Thyroid gland (tissue), 4 donors: ENCODE measurements around the gene SPNS2. TPM values are rescaled to one million over a fixed set of nuclear protein-coding genes. Genes with fewer than 3 reads are reported as not detected.

Source experiments
- DNase-seq, 2 donors: peaks; one replicate each; pipeline ENCODE4 v3.0.0-alpha.2; 2019
- H3K27ac ChIP-seq, 3 donors: fragments of 200-600 bp; sonication (generic); 1 replicate in 2 of 3; 2 replicates in 1 of 3; pipeline ENCODE4 v1.5.1; 2016 to 2019; ENCODE audit warnings: mild to moderate bottlenecking in 1 of 3, moderate library complexity in 1 of 3
- H3K27me3 ChIP-seq: fragments of 200-600 bp; sonication (generic); one replicate; pipeline ENCODE4 v1.5.1; 2019
- H3K36me3 ChIP-seq, 2 donors: fragments of 200-600 bp; sonication (generic); one replicate each; pipeline ENCODE4 v1.5.1; 2016 to 2019
- H3K4me1 ChIP-seq, 2 donors: fragments of 200-600 bp; sonication (generic); one replicate each; pipeline ENCODE4 v1.5.1; 2017 to 2019
- H3K4me3 ChIP-seq, 3 donors: fragments of 200-600 bp; sonication (generic); replicated peaks in 1 of 3; 1 replicate in 2 of 3; 2 replicates in 1 of 3; pipeline ENCODE4 v1.5.1; 2016; ENCODE audit warnings: mild to moderate bottlenecking in 1 of 3
- H3K9me3 ChIP-seq: fragments of 200-600 bp; sonication (generic); one replicate; pipeline ENCODE4 v1.5.1; 2017
- POLR2A ChIP-seq, 2 donors: fragments of 450-650 bp; IDR thresholded peaks; one replicate each; pipeline ENCODE4 v1.6.1; 2017; ENCODE audit warnings: antibody characterized with exemption in 2 of 2, mild to moderate bottlenecking in 2 of 2, moderate library complexity in 1 of 2
- WGBS, 2 donors: methylation state at CpG; one replicate each; pipeline ENCODE4 v1.1.5; 2017; 5-methylcytosine and 5-hydroxymethylcytosine counted together
- intact Hi-C: fragments of 100-400 bp; cut with DNase I; formaldehyde crosslinking; loops from one replicate; pipeline ENCODE4 v1.15.1; 2023
- total RNA-seq, 4 donors: library from RNA; depleted of rRNA; stranded (reverse); fragments of >200 nt; gene quantifications; one replicate each; pipeline ENCODE4 v1.2.3, GENCODE V29; 2016
- TF ChIP-seq, protein P1 (sequence below), 6 experiments: fragments of 200-600 bp in 3 of 6; fragments of 450-650 bp in 3 of 6; sonication (generic) in 3 of 6; IDR thresholded peaks; one replicate each; pipeline ENCODE4 v1.5.1; 2016 to 2019; ENCODE audit warnings: antibody characterized with exemption in 6 of 6, mild to moderate bottlenecking in 2 of 6, inconsistent platforms in 1 of 6, moderate library complexity in 1 of 6

The SPNS2 gene
- total RNA-seq, 4 donors from 2014 or later = 5.6 to 16.3 (median 8.1) TPM

DNA sequence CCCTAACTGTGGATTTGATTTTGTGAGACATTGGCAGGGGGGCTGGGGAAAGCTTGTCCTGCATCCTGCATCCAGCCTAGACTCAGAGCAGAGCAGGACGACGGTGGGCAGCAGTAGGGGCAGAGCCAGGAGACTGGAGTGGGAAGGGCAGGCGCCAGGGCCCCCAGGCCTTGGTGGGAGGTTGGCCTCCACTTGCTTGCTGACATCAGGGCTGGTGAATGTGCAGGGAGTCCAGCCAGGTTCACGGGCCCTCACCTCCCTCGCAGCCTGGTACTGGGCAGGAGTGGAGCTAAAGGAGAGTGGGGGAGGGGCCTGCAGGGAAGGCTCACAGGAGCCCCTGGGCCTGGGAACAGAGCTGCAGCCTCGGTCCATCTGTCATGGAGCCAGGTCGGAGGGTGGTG lies 83.4 kb downstream of the SPNS2 start:
- intact Hi-C loops = no loop called here
- no peaks in the 10 kb centered on the region for H3K9me3 ChIP-seq
- peaks cover 11% of the 10 kb centered on the region for H3K27me3 ChIP-seq
- H3K4me1 ChIP-seq = peaks cover 7 to 13% of the 10 kb centered on the region in 2 donors
- no peaks in the 10 kb centered on the region for H3K36me3 ChIP-seq
- no peak overlapping the region for H3K27ac ChIP-seq
- TF ChIP-seq, protein P1, sequence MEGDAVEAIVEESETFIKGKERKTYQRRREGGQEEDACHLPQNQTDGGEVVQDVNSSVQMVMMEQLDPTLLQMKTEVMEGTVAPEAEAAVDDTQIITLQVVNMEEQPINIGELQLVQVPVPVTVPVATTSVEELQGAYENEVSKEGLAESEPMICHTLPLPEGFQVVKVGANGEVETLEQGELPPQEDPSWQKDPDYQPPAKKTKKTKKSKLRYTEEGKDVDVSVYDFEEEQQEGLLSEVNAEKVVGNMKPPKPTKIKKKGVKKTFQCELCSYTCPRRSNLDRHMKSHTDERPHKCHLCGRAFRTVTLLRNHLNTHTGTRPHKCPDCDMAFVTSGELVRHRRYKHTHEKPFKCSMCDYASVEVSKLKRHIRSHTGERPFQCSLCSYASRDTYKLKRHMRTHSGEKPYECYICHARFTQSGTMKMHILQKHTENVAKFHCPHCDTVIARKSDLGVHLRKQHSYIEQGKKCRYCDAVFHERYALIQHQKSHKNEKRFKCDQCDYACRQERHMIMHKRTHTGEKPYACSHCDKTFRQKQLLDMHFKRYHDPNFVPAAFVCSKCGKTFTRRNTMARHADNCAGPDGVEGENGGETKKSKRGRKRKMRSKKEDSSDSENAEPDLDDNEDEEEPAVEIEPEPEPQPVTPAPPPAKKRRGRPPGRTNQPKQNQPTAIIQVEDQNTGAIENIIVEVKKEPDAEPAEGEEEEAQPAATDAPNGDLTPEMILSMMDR (IDR thresholded peaks at IDR 0.05) = no peak
- TF ChIP-seq POLR2A (IDR thresholded peaks at IDR 0.05) = no peak
- WGBS, 2 donors = 49 to 69% methylated on average over 7 of the region's 7 CpGs
- H3K4me3 ChIP-seq = no peak overlapping the region
- DNase-seq = no peak

DNA sequence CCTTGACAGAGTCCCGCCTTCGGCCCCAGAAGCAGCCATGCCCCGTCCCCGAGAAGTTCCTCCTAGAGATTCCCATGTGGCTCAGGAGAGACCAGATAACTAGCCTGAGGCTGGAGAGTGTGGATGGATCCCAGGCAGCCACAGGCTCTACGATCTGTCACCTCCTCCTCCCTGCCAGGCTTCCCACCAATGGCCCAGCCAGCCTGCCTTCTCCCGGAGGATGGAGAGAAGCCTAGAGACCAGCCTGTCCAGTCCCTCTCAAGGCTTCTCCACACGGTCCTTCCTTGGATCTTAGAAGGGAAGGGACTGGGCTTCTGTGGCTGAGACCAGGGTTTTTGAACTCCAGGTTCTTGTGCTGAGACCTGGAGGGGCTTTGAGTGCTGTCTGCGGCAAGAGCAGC lies 84.0 kb downstream of the SPNS2 start:
- H3K4me1 ChIP-seq = peaks cover 7 to 13% of the 10 kb centered on the region in 2 donors
- 74 to 81% methylated on average over 7 to 8 of the region's 8 CpGs for WGBS, 2 donors
- no peaks in the 10 kb centered on the region for H3K9me3 ChIP-seq
- intact Hi-C loops = no loop called here
- no peak overlapping the region for H3K4me3 ChIP-seq
- H3K27me3 ChIP-seq = peaks cover 11% of the 10 kb centered on the region
- no peak for TF ChIP-seq POLR2A (IDR thresholded peaks at IDR 0.05)
- TF ChIP-seq, protein P1 (IDR thresholded peaks at IDR 0.05) = no peak
- no peak overlapping the region for H3K27ac ChIP-seq
- H3K36me3 ChIP-seq = no peaks in the 10 kb centered on the region
- no peak for DNase-seq

- Histone ChIP-seq H3K9me3 (no peaks in the 10 kb centered on the region), H3K36me3 (no peaks in the 10 kb centered on the region), H3K4me1 (peaks cover 7 to 13% of the 10 kb centered on the region in 2 donors), H3K27me3 (peaks cover 11% of the 10 kb centered on the region), H3K4me3 (no peak overlapping the region), H3K27ac (no peak overlapping the region)
- intact Hi-C loops = no loop called here
- 85 to 99% methylated on average over 3 of the region's 3 CpGs for WGBS, 2 donors
- TF ChIP-seq POLR2A (IDR thresholded peaks at IDR 0.05) = no peak
- TF ChIP-seq, protein P1 (IDR thresholded peaks at IDR 0.05) = no peak
- DNase-seq = no peak
Observed at GRCh38 chr17:4583206-4583605, 84.5 kb downstream of the SPNS2 start.

- H3K9me3 ChIP-seq = no peaks in the 10 kb centered on the region
- H3K27ac ChIP-seq = no peak overlapping the region
- no peak overlapping the region for H3K4me3 ChIP-seq
- no peaks in the 10 kb centered on the region for H3K36me3 ChIP-seq
- H3K27me3 ChIP-seq = peaks cover 11% of the 10 kb centered on the region
- WGBS, 2 donors = 15 to 22% methylated on average over 7 to 12 of the region's 12 CpGs
- TF ChIP-seq, protein P1 (IDR thresholded peaks at IDR 0.05) = no peak
- no peak for TF ChIP-seq POLR2A (IDR thresholded peaks at IDR 0.05)
- DNase-seq = no peak
- intact Hi-C loops = no loop called here
- H3K4me1 ChIP-seq = peaks cover 7 to 13% of the 10 kb centered on the region in 2 donors
Observed at GRCh38 chr17:4583782-4584100, 85.1 kb downstream of the SPNS2 start.

DNA sequence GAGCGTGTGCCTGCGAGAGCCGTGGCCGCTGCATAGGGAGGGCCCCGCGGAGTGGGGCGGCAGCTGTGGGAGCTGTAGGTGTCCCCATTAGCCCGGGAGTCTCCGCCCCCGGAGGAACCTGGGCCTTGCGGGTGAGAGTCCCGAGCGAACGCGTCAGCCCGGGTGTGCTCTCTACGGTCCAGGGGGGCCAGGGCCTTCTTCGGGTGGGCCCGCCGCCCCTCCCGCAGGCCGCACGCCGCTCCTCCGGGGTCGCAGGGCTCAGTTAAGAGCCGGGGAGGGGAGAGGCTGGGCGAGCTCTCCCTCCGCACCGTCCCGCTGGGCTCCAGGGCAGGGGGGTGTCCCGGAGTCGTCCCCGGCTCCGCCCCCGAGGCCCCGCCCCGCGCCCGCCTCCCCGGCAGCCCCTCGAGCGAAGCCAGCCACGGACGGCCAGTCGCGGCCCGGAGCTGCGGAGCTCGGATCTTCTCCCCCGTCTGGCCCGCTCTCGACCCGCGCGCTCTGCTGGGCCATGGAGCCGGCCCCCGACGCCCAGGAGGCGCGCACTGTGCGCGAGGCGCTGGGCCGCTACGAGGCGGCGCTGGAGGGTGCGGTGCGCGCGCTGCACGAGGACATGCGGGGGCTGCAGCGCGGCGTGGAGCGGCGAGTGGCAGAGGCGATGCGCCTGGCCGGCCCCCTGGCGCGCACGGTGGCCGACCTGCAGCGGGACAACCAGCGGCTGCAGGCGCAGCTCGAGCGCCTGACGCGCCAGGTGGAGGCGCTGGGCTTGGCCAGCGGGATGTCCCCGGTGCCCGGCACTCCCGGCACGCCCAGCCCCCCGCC lies 85.6 kb downstream of the SPNS2 start, which contains the start of gene SMTNL2:
Gene SMTNL2 (plus strand): TSS at position 429 of the 816 bp plus-strand sequence. CDS start 77 bp downstream, at position 506.
- H3K9me3 ChIP-seq = no peaks in the 10 kb centered on the region
- H3K36me3 ChIP-seq = no peaks in the 10 kb centered on the region
- peak in 1 of 2 donors; percentile 12 for DNase-seq
- H3K27ac ChIP-seq = no peak within 1 kb of the TSS
- peaks cover 11% of the 10 kb centered on the region for H3K27me3 ChIP-seq
- TF ChIP-seq POLR2A (IDR thresholded peaks at IDR 0.05) = no peak
- TF ChIP-seq, protein P1 (IDR thresholded peaks at IDR 0.05) = no peak
- WGBS, 2 donors = 0% methylated on average over 7 of the region's 100 CpGs; no CpG with 5 or more reads in 1 of the 2 donors
- peak within 1 kb of the TSS in 1 of 3 donors; percentile 30 for H3K4me3 ChIP-seq
- intact Hi-C loops = no loop called here
- peaks cover 7 to 13% of the 10 kb centered on the region in 2 donors for H3K4me1 ChIP-seq
